Aorta (tissue), 5 donors: ENCODE results near the gene MORF4L1. TPM values are rescaled to one million over a fixed set of nuclear protein-coding genes. Genes with fewer than 3 reads are reported as not detected.
"Not testable (repeated sequence)": the region's sequence is repeated elsewhere in the genome, so short reads cannot be mapped to it uniquely, and the experiment has no call there.

ENCODE experiments used
- ATAC-seq: fragments of 200-7000 bp; cut with Tn5 transposase; one replicate; pipeline ENCODE4 v1.9.1; 2022; ENCODE audit warnings: moderate library complexity; ENCODE audit not compliant: low FRiP score
- DNase-seq, 2 donors: peaks; one replicate each; pipeline ENCODE4 v3.0.0-alpha.2; 2020
- H3K27ac ChIP-seq, 2 donors: one replicate each; pipeline ENCODE4 v1.5.1; 2013; ENCODE audit warnings: low read length in 2 of 2, mild to moderate bottlenecking in 2 of 2, moderate library complexity in 2 of 2, control low read depth in 1 of 2, inconsistent platforms in 1 of 2, low read depth in 1 of 2
- H3K27me3 ChIP-seq, 2 donors: one replicate each; pipeline ENCODE4 v1.6.1; 2013; ENCODE audit warnings: control low read depth in 1 of 2, low read length in 1 of 2, mild to moderate bottlenecking in 1 of 2, moderate library complexity in 1 of 2; ENCODE audit not compliant: insufficient read depth in 2 of 2, control insufficient read depth in 1 of 2
- H3K36me3 ChIP-seq, 2 donors: one replicate each; pipeline ENCODE4 v1.6.1; 2013; ENCODE audit warnings: control low read depth in 1 of 2, low read length in 1 of 2, mild to moderate bottlenecking in 1 of 2; ENCODE audit not compliant: insufficient read depth in 2 of 2, control insufficient read depth in 1 of 2
- H3K4me1 ChIP-seq, 2 donors: one replicate each; pipeline ENCODE4 v1.6.1; 2013; ENCODE audit warnings: low read length in 2 of 2, control low read depth in 1 of 2, mild to moderate bottlenecking in 1 of 2, moderate library complexity in 1 of 2; ENCODE audit not compliant: insufficient read depth in 2 of 2, control insufficient read depth in 1 of 2
- H3K4me3 ChIP-seq, 2 donors: one replicate each; pipeline ENCODE4 v1.5.1; 2013; ENCODE audit warnings: low read length in 2 of 2, control low read depth in 1 of 2, mild to moderate bottlenecking in 1 of 2
- H3K9me3 ChIP-seq: one replicate; pipeline ENCODE4 v1.6.1; 2013; ENCODE audit warnings: mild to moderate bottlenecking, low read length; ENCODE audit not compliant: control insufficient read depth
- WGBS, 2 donors: extraction: QIAGEN DNeasy Blood & Tissue Kit; methylation state at CpG; one replicate each; pipeline ENCODE4 v1.1.7; 2013; 5-methylcytosine and 5-hydroxymethylcytosine counted together
- intact Hi-C, 2 donors: fragments of 100-400 bp; cut with DNase I; formaldehyde crosslinking; loops; one replicate each; pipeline versions ENCODE4 v1.14.2 to v1.15.0; 2022
- polyA plus RNA-seq, 2 donors: library from polyadenylated mRNA; stranded (reverse); fragments of 200-250 nt; gene quantifications; one replicate each; pipeline ENCODE4 v1.2.3, GENCODE V29; 2013
- total RNA-seq, 2 donors: library from RNA; stranded (reverse); fragmentation: NEBNext Ultra II Directional; extraction: Animal tissue kit (Norgen Biotek cat#: 25700); gene quantifications; one replicate each; pipeline ENCODE4 v1.2.1, GENCODE V29; 2021
- donor health status: healthy with polysubstance abuse.
- donor health status: Bipolar disorder and iron deficiency.
- donor health status: DM: no; HTN: no; CAD: no.
- donor health status: DM: no; HTN: no; CAD: no.
- donor health status: DM: yes; HTN: yes; CAD: no.

Gene MORF4L1
- total and polyA plus RNA-seq, 4 donors: 363 to 868 (median 429) TPM

GRCh38 chr15:78902281-78903032 lies 29.8 kb downstream of the MORF4L1 start:
- intact Hi-C loops: loop anchor here in 1 of 2 donors (10.0 kb wide), 1 partner anchor 282 kb away; no protein-coding TSS in a partner anchor
- H3K27me3 ChIP-seq, H3K4me3 ChIP-seq, DNase-seq, H3K9me3 ChIP-seq, ATAC-seq, H3K27ac ChIP-seq, H3K4me1 ChIP-seq, H3K36me3 ChIP-seq: not testable (repeated sequence)
- WGBS, 2 donors: 60 to 70% methylated on average over 13 of the region's 13 CpGs

- H3K27me3 ChIP-seq: no peaks in the 10 kb centered on the region
- H3K4me1 ChIP-seq: peaks cover 0 to 3% of the 10 kb centered on the region in 2 donors
- intact Hi-C loops: loop anchor here in 1 of 2 donors (10.0 kb wide), 1 partner anchor 280 kb away; no protein-coding TSS in a partner anchor
- H3K27ac ChIP-seq: no peak overlapping the region
- no peak overlapping the region for H3K4me3 ChIP-seq
- H3K36me3 ChIP-seq: peaks cover 4 to 10% of the 10 kb centered on the region in 2 donors
- 64 to 68% methylated on average over 6 of the region's 6 CpGs for WGBS, 2 donors
- no peak for DNase-seq
- no peaks in the 10 kb centered on the region for H3K9me3 ChIP-seq
- no peak for ATAC-seq
These were observed 32.1 kb downstream of the MORF4L1 start for GRCh38 chr15:78904599-78905358.

- H3K36me3 ChIP-seq: peaks cover 4% of the 10 kb centered on the region in 2 donors
- peak in 1 of 2 donors; percentile 71 for DNase-seq
- no peaks in the 10 kb centered on the region for H3K9me3 ChIP-seq
- intact Hi-C loops: loop anchor here in 1 of 2 donors (10.0 kb wide), 1 partner anchor 279 kb away; no protein-coding TSS in a partner anchor
- no peaks in the 10 kb centered on the region for H3K27me3 ChIP-seq
- peaks cover 0 to 3% of the 10 kb centered on the region in 2 donors for H3K4me1 ChIP-seq
- peak; percentile 65 for ATAC-seq
- peak overlapping the region; percentile 18 to 66 for H3K27ac ChIP-seq
- no peak overlapping the region for H3K4me3 ChIP-seq
- 14 to 18% methylated on average over 2 of the region's 2 CpGs for WGBS, 2 donors
These were observed 33.6 kb downstream of the MORF4L1 start for GRCh38 chr15:78906316-78906620.

GRCh38 chr15:78907577-78907976 lies 34.9 kb downstream of the MORF4L1 start:
- WGBS, 2 donors: 29 to 35% methylated on average over 2 to 3 of the region's 3 CpGs
- H3K9me3 ChIP-seq: no peaks in the 10 kb centered on the region
- H3K4me3 ChIP-seq: no peak overlapping the region
- H3K27me3 ChIP-seq: no peaks in the 10 kb centered on the region
- peaks cover 4 to 6% of the 10 kb centered on the region in 2 donors for H3K36me3 ChIP-seq
- ATAC-seq (no peak), DNase-seq (no peak)
- no peak overlapping the region for H3K27ac ChIP-seq
- peaks cover 0 to 3% of the 10 kb centered on the region in 2 donors for H3K4me1 ChIP-seq
- intact Hi-C loops: loop anchor here in 1 of 2 donors (10.0 kb wide), 1 partner anchor 277 kb away; no protein-coding TSS in a partner anchor

GRCh38 chr15:78909160-78909695 lies 36.5 kb downstream of the MORF4L1 start:
- intact Hi-C loops: loop anchor here in 1 of 2 donors (10.0 kb wide), 1 partner anchor 276 kb away; no protein-coding TSS in a partner anchor
- Histone ChIP-seq H3K36me3 (peaks cover 4 to 6% of the 10 kb centered on the region in 2 donors), H3K4me1 (peaks cover 0 to 5% of the 10 kb centered on the region in 2 donors), H3K9me3 (no peaks in the 10 kb centered on the region), H3K4me3 (no peak overlapping the region), H3K27me3 (no peaks in the 10 kb centered on the region), H3K27ac (no peak overlapping the region)
- WGBS, 2 donors: 59 to 68% methylated on average over 3 of the region's 3 CpGs
- DNase-seq (no peak), ATAC-seq (no peak)

GRCh38 chr15:78909791-78910228 lies 37.1 kb downstream of the MORF4L1 start:
- ATAC-seq (peak; percentile 53), DNase-seq (no peak)
- Histone ChIP-seq H3K36me3 (peaks cover 4% of the 10 kb centered on the region in 2 donors), H3K4me3 (no peak overlapping the region), H3K27me3 (no peaks in the 10 kb centered on the region), H3K4me1 (peaks cover 0 to 5% of the 10 kb centered on the region in 2 donors), H3K9me3 (no peaks in the 10 kb centered on the region), H3K27ac (no peak overlapping the region)
- intact Hi-C loops: loop anchor here (2.0 to 10.0 kb wide), 4 partner anchors 67 to 275 kb away; no protein-coding TSS in a partner anchor
- WGBS, 2 donors: 37 to 44% methylated on average over 5 of the region's 5 CpGs

GRCh38 chr15:78910271-78910670 lies 37.6 kb downstream of the MORF4L1 start:
- 66 to 68% methylated on average over 7 of the region's 7 CpGs for WGBS, 2 donors
- DNase-seq: no peak
- Histone ChIP-seq H3K4me1 (peaks cover 0 to 7% of the 10 kb centered on the region in 2 donors), H3K27ac (no peak overlapping the region), H3K36me3 (peaks cover 4% of the 10 kb centered on the region in 2 donors), H3K9me3 (no peaks in the 10 kb centered on the region), H3K27me3 (no peaks in the 10 kb centered on the region), H3K4me3 (no peak overlapping the region)
- intact Hi-C loops: loop anchor here (2.0 to 5.0 kb wide), 3 partner anchors 67 to 275 kb away; no protein-coding TSS in a partner anchor
- ATAC-seq: no peak

- peaks cover 0 to 4% of the 10 kb centered on the region in 2 donors for H3K4me1 ChIP-seq
- 74 to 75% methylated on average over 2 of the region's 2 CpGs for WGBS, 2 donors
- no peaks in the 10 kb centered on the region for H3K9me3 ChIP-seq
- DNase-seq (no peak), ATAC-seq (no peak)
- H3K27me3 ChIP-seq: no peaks in the 10 kb centered on the region
- no peak overlapping the region for H3K27ac ChIP-seq
- intact Hi-C loops: loop anchor here (5.0 kb wide), 2 partner anchors 65 to 70 kb away; no protein-coding TSS in a partner anchor
- H3K4me3 ChIP-seq: no peak overlapping the region
- peaks cover 4% of the 10 kb centered on the region in 2 donors for H3K36me3 ChIP-seq
These were observed 39.6 kb downstream of the MORF4L1 start for GRCh38 chr15:78912316-78912715.
